Naive thymus-derived CD4-positive, alpha-beta T cell (primary cell): ENCODE data around the gene PHOSPHO1. TPM values are rescaled to one million over a fixed set of nuclear protein-coding genes. Genes with fewer than 3 reads are reported as not detected.
A peak's percentile ranks its signal among the peaks of the same experiment; 100 is the strongest.
"Not testable (repeated sequence)": the region's sequence is repeated elsewhere in the genome, so short reads cannot be mapped to it uniquely, and the experiment has no call there.

ENCODE experiments used
- ATAC-seq: fragments of 150-1000 bp; cut with Tn5 transposase; 2 replicates; pipeline ENCODE4 v1.10.0; 2021; ENCODE audit warnings: mild to moderate bottlenecking, moderate library complexity
- CTCF ChIA-PET: fragments of 350-600 bp; sonication (Branson Sonifier 250); formaldehyde crosslinking; loops from one replicate; lab custom pipeline; 2021; ENCODE audit warnings: antibody characterized with exemption; lab: Charles Lee
- POLR2A ChIA-PET: fragments of 350-600 bp; sonication (Branson Sonifier 250); formaldehyde crosslinking; loops from one replicate; lab custom pipeline; 2021; ENCODE audit warnings: antibody characterized with exemption, inconsistent platforms; lab: Charles Lee
- DNase-seq, 9 donors: peaks; one replicate each; pipeline versions ENCODE4 v3.0.0 to v3.0.0-alpha.2; 2020 to 2022; ENCODE audit warnings: mixed read lengths in 1 of 9
- H3K27ac ChIP-seq: one replicate; pipeline ENCODE4 v1.7.0; 2013; ENCODE audit warnings: mild to moderate bottlenecking, low read depth, low read length, moderate library complexity
- H3K27me3 ChIP-seq, 2 donors: one replicate each; pipeline ENCODE4 v1.7.0; 2013; ENCODE audit warnings: low read length in 2 of 2, mild to moderate bottlenecking in 2 of 2, moderate library complexity in 2 of 2; ENCODE audit not compliant: control insufficient read depth in 2 of 2, insufficient read depth in 2 of 2
- H3K36me3 ChIP-seq, 3 experiments: 1 replicate in 2 of 3; 2 replicates in 1 of 3; pipeline ENCODE4 v1.7.0; 2013; ENCODE audit warnings: low read length in 3 of 3, mild to moderate bottlenecking in 3 of 3, moderate library complexity in 1 of 3; ENCODE audit not compliant: insufficient read depth in 3 of 3, control insufficient read depth in 2 of 3
- H3K4me1 ChIP-seq, 2 donors: one replicate each; pipeline ENCODE4 v1.7.0; 2013; ENCODE audit warnings: low read length in 2 of 2, mild to moderate bottlenecking in 2 of 2, moderate library complexity in 1 of 2; ENCODE audit not compliant: control insufficient read depth in 2 of 2, insufficient read depth in 2 of 2
- H3K4me3 ChIP-seq: 2 replicates; pipeline ENCODE4 v1.7.0; 2013; ENCODE audit warnings: mild to moderate bottlenecking, low read length
- H3K9me3 ChIP-seq, 3 experiments: 1 replicate in 2 of 3; 2 replicates in 1 of 3; pipeline ENCODE4 v1.7.0; 2013; ENCODE audit warnings: low read length in 3 of 3; ENCODE audit not compliant: control insufficient read depth in 2 of 3
- H3K27ac Mint-ChIP-seq, 9 donors: one replicate each; pipeline ENCODE4 v1.8.0; 2020 to 2022; ENCODE audit warnings: mixed read lengths in 9 of 9, mild to moderate bottlenecking in 8 of 9, moderate library complexity in 5 of 9, inconsistent platforms in 2 of 9
- H3K27me3 Mint-ChIP-seq, 5 donors: one replicate each; pipeline ENCODE4 v1.8.0; 2021 to 2022; ENCODE audit warnings: mixed read lengths in 5 of 5, mild to moderate bottlenecking in 1 of 5
- H3K36me3 Mint-ChIP-seq, 5 donors: one replicate each; pipeline ENCODE4 v1.8.0; 2020 to 2022; ENCODE audit warnings: mixed read lengths in 5 of 5, mild to moderate bottlenecking in 3 of 5, inconsistent platforms in 1 of 5
- H3K4me1 Mint-ChIP-seq, 7 donors: one replicate each; pipeline ENCODE4 v1.8.0; 2020 to 2022; ENCODE audit warnings: mixed read lengths in 7 of 7, mild to moderate bottlenecking in 3 of 7, inconsistent platforms in 1 of 7
- H3K4me3 Mint-ChIP-seq, 10 donors: one replicate each; pipeline ENCODE4 v1.8.0; 2020 to 2022; ENCODE audit warnings: mild to moderate bottlenecking in 10 of 10, mixed read lengths in 10 of 10, moderate library complexity in 6 of 10, inconsistent platforms in 2 of 10
- H3K9me3 Mint-ChIP-seq, 11 donors: one replicate each; pipeline ENCODE4 v1.8.0; 2020 to 2022; ENCODE audit warnings: mixed read lengths in 11 of 11, mild to moderate bottlenecking in 4 of 11, inconsistent platforms in 1 of 11, moderate library complexity in 1 of 11
- intact Hi-C, 2 donors: fragments of 100-400 bp; cut with micrococcal nuclease; formaldehyde crosslinking; loops; one replicate each; pipeline ENCODE4 v1.15.1; 2023
- polyA plus RNA-seq, 2 donors: library from polyadenylated mRNA; unstranded; fragments of 300-500 nt; fragmentation: Illumina TruSeq; gene quantifications; one replicate each; pipeline ENCODE4 v1.2.3, GENCODE V29; 2021
- total RNA-seq, 6 experiments: library from RNA in 5 of 6; stranded (reverse) in 5 of 6; gene quantifications; 1 replicate in 5 of 6; 2 replicates in 1 of 6; pipeline ENCODE4 v1.2.3 and lab custom pipeline; 2021 to 2026

The PHOSPHO1 gene
- total and polyA plus RNA-seq, 7 experiments from 2014 or later = 0.17 to 0.99 (median 0.46) TPM; not detected in 4

GRCh38 chr17:49191409-49191916, 39.1 kb downstream of the PHOSPHO1 start:
- ATAC-seq (no peak), DNase-seq (no peak)
- POLR2A ChIA-PET = interaction anchor here (0.6 to 14.4 kb wide), 6 partner anchors 10 to 1960 kb away, joined by 4 to 237 read pairs (median 10); partner anchors contain the start of genes ABI3, GNGT2, PHOSPHO1 and ZNF652

DNA sequence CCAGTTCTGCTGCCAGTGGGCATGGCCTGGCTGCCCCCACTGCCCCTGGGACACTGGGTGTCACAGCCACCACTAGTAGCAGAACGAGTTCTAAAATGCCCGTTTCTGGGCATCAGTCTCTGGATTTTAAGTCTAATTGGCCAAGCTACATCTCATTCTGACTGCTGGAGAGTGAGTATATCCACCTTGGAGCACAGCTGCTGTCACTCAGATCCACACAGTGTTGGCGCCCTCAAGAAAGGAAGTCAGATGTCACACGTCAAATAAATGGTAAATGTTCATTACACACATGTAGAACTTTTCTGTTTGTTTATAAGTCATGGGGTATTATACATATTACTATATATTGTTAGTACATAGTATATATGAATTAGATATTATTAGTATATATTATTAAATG, 39.7 kb downstream of the PHOSPHO1 start:
- DNase-seq (no peak), ATAC-seq (no peak)
- intact Hi-C loops = loop anchor here (5.0 to 10.0 kb wide), 6 partner anchors 171 to 1144 kb away; partner anchors contain the start of genes CBX1 (in 1 of the 2), NFE2L1 (in 1 of the 2), SNX11 (in 1 of the 2) and SPOP (in 1 of the 2)
- Mint-ChIP-seq H3K4me1 (peaks cover 16 to 49% (median 27%) of the 10 kb centered on the region in 7 donors), H3K36me3 (peaks cover 0 to 4% (median 0%) of the 10 kb centered on the region in 5 donors), H3K9me3 (peaks cover 0 to 20% (median 3%) of the 10 kb centered on the region in 11 donors), H3K4me3 (peak overlapping the region in 7 of 10 donors; percentile 30 to 63 (median 44)), H3K27ac (peak overlapping the region in 4 of 9 donors; percentile 14 to 77 (median 48)), H3K27me3 (peaks cover 0 to 9% (median 0%) of the 10 kb centered on the region in 5 donors)
- POLR2A ChIA-PET = interaction anchor here (0.6 to 14.4 kb wide), 5 partner anchors 10 to 1960 kb away, joined by 6 to 237 read pairs (median 10); partner anchors contain the start of genes ABI3, GNGT2, PHOSPHO1 and ZNF652
- Histone ChIP-seq H3K4me1 (peaks cover 6% of the 10 kb centered on the region in 2 donors), H3K4me3 (no peak overlapping the region), H3K27me3 (no peaks in the 10 kb centered on the region), H3K36me3 (peaks cover 0 to 4% (median 0%) of the 10 kb centered on the region in 3 experiments), H3K27ac (no peak overlapping the region), H3K9me3 (no peaks in the 10 kb centered on the region)
- CTCF ChIA-PET = interaction anchor here (0.8 to 5.5 kb wide), 8 partner anchors 11 to 41 kb away, joined by 3 to 67 read pairs (median 6); partner anchors contain the start of gene PHOSPHO1

More at GRCh38 chr17:49191409-49191916, 39.1 kb downstream of the PHOSPHO1 start:
- Histone ChIP-seq H3K4me3 (peak overlapping the region; percentile 88), H3K36me3 (peaks cover 0 to 4% (median 0%) of the 10 kb centered on the region in 3 experiments), H3K4me1 (peaks cover 6% of the 10 kb centered on the region in 2 donors), H3K27ac (peak overlapping the region; percentile 87), H3K9me3 (no peaks in the 10 kb centered on the region), H3K27me3 (no peaks in the 10 kb centered on the region)
- peaks cover 0 to 6% (median 0%) of the 10 kb centered on the region in 5 donors for H3K27me3 Mint-ChIP-seq
- CTCF ChIA-PET = interaction anchor here (0.7 to 5.5 kb wide), 10 partner anchors 11 to 200 kb away, joined by 3 to 67 read pairs (median 4); partner anchors contain the start of gene PHOSPHO1
- peak overlapping the region; percentile 96 to 99 (median 98) for H3K27ac Mint-ChIP-seq
- peaks cover 0 to 15% (median 0%) of the 10 kb centered on the region in 11 donors for H3K9me3 Mint-ChIP-seq
- H3K36me3 Mint-ChIP-seq = no peaks in the 10 kb centered on the region
- intact Hi-C loops = loop anchor here (5.0 to 10.0 kb wide), 6 partner anchors 171 to 1144 kb away; partner anchors contain the start of genes CBX1 (in 1 of the 2), NFE2L1 (in 1 of the 2), SNX11 (in 1 of the 2) and SPOP (in 1 of the 2)
- H3K4me1 Mint-ChIP-seq = peaks cover 16 to 54% (median 27%) of the 10 kb centered on the region in 7 donors
- H3K4me3 Mint-ChIP-seq = peak overlapping the region; percentile 84 to 98 (median 95)

GRCh38 chr17:49187301-49187700, 43.3 kb downstream of the PHOSPHO1 start:
- H3K9me3 Mint-ChIP-seq = peaks cover 0 to 27% (median 13%) of the 10 kb centered on the region in 11 donors
- DNase-seq = no peak
- no peak overlapping the region for H3K27ac Mint-ChIP-seq
- H3K4me3 Mint-ChIP-seq = no peak overlapping the region
- H3K9me3 ChIP-seq = peaks cover 0 to 5% (median 0%) of the 10 kb centered on the region in 3 experiments
- POLR2A ChIA-PET = no interaction called here
- H3K27me3 Mint-ChIP-seq = peaks cover 0 to 7% (median 0%) of the 10 kb centered on the region in 5 donors
- peaks cover 0 to 6% of the 10 kb centered on the region in 2 donors for H3K4me1 ChIP-seq
- peaks cover 4 to 20% (median 14%) of the 10 kb centered on the region in 7 donors for H3K4me1 Mint-ChIP-seq
- no peak overlapping the region for H3K4me3 ChIP-seq
- H3K27me3 ChIP-seq = no peaks in the 10 kb centered on the region
- peaks cover 0 to 4% (median 0%) of the 10 kb centered on the region in 3 experiments for H3K36me3 ChIP-seq
- intact Hi-C loops = no loop called here
- ATAC-seq = no peak
- H3K36me3 Mint-ChIP-seq = peaks cover 0 to 23% (median 3%) of the 10 kb centered on the region in 5 donors
- CTCF ChIA-PET = interaction anchor here (0.8 to 1.2 kb wide), 2 partner anchors 17 to 45 kb away, joined by 4 to 6 read pairs; no protein-coding TSS in a partner anchor
- H3K27ac ChIP-seq = no peak overlapping the region

DNA sequence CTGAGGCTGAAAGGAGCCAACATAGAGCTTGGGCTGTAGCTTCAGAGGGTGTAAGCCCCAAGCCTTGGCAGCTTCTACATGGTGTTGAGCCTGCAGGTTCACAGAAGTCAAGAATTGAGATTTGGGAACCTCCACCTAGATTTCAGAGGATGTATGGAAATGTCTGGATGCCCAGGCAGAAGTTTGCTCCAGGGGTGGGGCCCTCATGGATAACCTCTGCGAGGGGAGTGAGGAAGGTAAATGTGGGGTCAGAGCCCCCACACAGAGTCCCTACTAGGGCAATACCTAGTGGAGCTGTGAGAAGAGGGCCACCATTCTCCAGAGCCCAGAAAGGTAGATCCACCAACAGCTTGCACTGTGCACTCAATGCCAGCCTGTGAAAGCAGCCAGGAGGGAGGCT, 45.2 kb downstream of the PHOSPHO1 start:
- H3K4me1 Mint-ChIP-seq, H3K27me3 Mint-ChIP-seq, H3K4me3 ChIP-seq, H3K27ac ChIP-seq, H3K4me1 ChIP-seq, intact Hi-C loops, H3K4me3 Mint-ChIP-seq, H3K9me3 ChIP-seq, DNase-seq, H3K36me3 ChIP-seq, H3K27me3 ChIP-seq, ATAC-seq: not testable (repeated sequence)
- peak overlapping the region in 1 of 9 donors; percentile 13 for H3K27ac Mint-ChIP-seq
- ChIA-PET POLR2A (interaction anchor here (1.7 kb wide), 1 partner anchor 15 kb away, joined by 3 read pairs; no protein-coding TSS in a partner anchor), CTCF (interaction anchor here (0.8 to 7.4 kb wide), 2 partner anchors 42 to 174 kb away, joined by 3 to 143 read pairs; partner anchors contain the start of gene PHOSPHO1)
- peaks cover 0 to 24% (median 15%) of the 10 kb centered on the region in 11 donors for H3K9me3 Mint-ChIP-seq
- H3K36me3 Mint-ChIP-seq = peaks cover 0 to 25% (median 3%) of the 10 kb centered on the region in 5 donors

DNA sequence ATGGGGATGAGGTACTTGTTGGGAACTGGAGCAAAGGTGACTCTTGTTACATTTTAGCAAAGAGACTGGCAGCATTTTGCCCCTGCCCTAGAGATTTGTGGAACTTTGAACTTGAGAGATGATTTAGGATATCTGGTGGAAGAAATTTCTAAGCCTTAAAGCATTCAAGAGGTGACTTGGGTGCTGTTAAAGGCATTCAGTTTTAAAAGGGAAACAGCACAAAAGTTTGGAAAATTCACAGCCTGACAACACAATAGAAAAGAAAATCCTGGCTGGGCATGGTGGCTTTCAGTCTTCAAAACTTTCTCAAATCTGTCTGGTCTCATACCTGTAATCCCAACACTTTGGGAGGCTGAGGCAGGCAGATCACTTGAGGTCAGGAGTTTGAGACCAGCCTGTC, 46.1 kb downstream of the PHOSPHO1 start:
- H3K4me3 Mint-ChIP-seq, DNase-seq, H3K27me3 Mint-ChIP-seq, H3K4me1 ChIP-seq, H3K36me3 ChIP-seq, ATAC-seq, H3K27ac Mint-ChIP-seq, H3K4me1 Mint-ChIP-seq, intact Hi-C loops, H3K9me3 ChIP-seq, H3K27ac ChIP-seq, H3K4me3 ChIP-seq, H3K27me3 ChIP-seq: not testable (repeated sequence)
- H3K36me3 Mint-ChIP-seq = peaks cover 0 to 25% (median 3%) of the 10 kb centered on the region in 5 donors
- H3K9me3 Mint-ChIP-seq = peaks cover 0 to 24% (median 15%) of the 10 kb centered on the region in 11 donors
- POLR2A ChIA-PET = interaction anchor here (1.7 kb wide), 1 partner anchor 16 kb away, joined by 3 read pairs; no protein-coding TSS in a partner anchor
- CTCF ChIA-PET = interaction anchor here (7.4 kb wide), 1 partner anchor 43 kb away, joined by 143 read pairs; the partner anchor contains the start of gene PHOSPHO1

DNA sequence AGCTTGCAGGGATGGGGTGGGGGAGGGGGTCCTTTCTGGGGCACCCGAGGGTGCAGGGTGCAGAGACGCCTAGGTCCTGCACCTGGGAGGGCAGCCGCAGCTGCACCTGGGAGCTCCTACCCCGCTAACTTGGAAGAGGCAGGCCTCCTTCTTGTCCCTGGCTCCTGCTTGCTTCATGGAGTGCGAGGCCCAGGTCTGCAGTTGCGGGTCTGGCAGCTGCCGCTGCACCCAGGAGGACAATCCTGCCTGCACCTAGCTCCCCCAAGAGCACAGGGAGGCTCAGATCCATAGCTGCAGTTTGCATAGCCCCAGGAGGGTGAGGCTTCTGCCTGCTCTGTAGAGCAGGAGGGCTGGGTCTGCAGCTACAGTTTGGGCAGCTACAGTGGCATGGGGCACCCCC, 46.8 kb downstream of the PHOSPHO1 start:
- POLR2A ChIA-PET = interaction anchor here (1.7 kb wide), 1 partner anchor 17 kb away, joined by 3 read pairs; no protein-coding TSS in a partner anchor

More for the DNA sequence above, 46.8 kb downstream of the PHOSPHO1 start:
- Mint-ChIP-seq H3K36me3 (peaks cover 0 to 25% (median 3%) of the 10 kb centered on the region in 5 donors), H3K4me3 (no peak overlapping the region), H3K9me3 (peaks cover 0 to 24% (median 15%) of the 10 kb centered on the region in 11 donors), H3K27me3 (peaks cover 0 to 7% (median 0%) of the 10 kb centered on the region in 5 donors), H3K4me1 (peaks cover 0 to 5% (median 4%) of the 10 kb centered on the region in 7 donors), H3K27ac (no peak overlapping the region)
- ATAC-seq (no peak), DNase-seq (no peak)
- intact Hi-C loops = no loop called here
- Histone ChIP-seq H3K36me3 (no peaks in the 10 kb centered on the region), H3K27me3 (peaks cover 0 to 4% of the 10 kb centered on the region in 2 donors), H3K27ac (no peak overlapping the region), H3K9me3 (peaks cover 0 to 5% (median 0%) of the 10 kb centered on the region in 3 experiments), H3K4me3 (no peak overlapping the region), H3K4me1 (peaks cover 4% of the 10 kb centered on the region in 2 donors)
- CTCF ChIA-PET = interaction anchor here (0.7 to 7.4 kb wide), 3 partner anchors 43 to 534 kb away, joined by 3 to 143 read pairs (median 3); partner anchors contain the start of gene PHOSPHO1
